Stimulated activated CD4-positive, alpha-beta T cell treated with anti-CD3 and anti-CD28 coated beads, Interleukin-1b, Interleukin-23, amount 100 ng/mL, for 24 hours (primary cell): ENCODE data around the gene HTR4.
"Not testable (repeated sequence)": the region's sequence is repeated elsewhere in the genome, so short reads cannot be mapped to it uniquely, and the experiment has no call there.

Source experiments
- DNase-seq, 4 experiments: peaks; one replicate each; pipeline ENCODE4 v3.0.0-alpha.2; 2020; ENCODE audit warnings: low read depth in 4 of 4, low spot score in 1 of 4

The HTR4 gene

GRCh38 chr5:148482196-148482595 lies 172.1 kb downstream of the HTR4 start:
- DNase-seq = no peak

- no peak for DNase-seq
Measured at GRCh38 chr5:148477429-148477828, 176.9 kb downstream of the HTR4 start.

DNA sequence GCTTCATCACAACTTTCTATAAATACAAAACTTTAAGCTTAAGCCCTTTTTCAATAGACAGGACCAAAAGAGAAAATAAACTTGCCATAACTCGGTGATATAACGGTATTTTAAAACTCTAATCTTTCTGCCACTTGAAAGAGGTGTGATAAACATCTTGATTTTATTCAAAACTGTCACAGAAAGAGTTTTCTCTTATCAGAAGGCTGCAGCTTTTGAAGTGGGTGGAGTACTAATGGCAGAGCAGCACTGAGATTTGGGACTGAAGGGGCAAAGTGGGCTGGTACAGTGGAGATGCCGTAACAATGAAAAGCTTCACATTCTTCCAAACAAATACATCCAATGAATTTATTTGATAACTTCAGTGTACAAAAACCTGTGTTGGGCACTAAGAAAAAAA lies 178.0 kb downstream of the HTR4 start:
- DNase-seq = no peak

DNA sequence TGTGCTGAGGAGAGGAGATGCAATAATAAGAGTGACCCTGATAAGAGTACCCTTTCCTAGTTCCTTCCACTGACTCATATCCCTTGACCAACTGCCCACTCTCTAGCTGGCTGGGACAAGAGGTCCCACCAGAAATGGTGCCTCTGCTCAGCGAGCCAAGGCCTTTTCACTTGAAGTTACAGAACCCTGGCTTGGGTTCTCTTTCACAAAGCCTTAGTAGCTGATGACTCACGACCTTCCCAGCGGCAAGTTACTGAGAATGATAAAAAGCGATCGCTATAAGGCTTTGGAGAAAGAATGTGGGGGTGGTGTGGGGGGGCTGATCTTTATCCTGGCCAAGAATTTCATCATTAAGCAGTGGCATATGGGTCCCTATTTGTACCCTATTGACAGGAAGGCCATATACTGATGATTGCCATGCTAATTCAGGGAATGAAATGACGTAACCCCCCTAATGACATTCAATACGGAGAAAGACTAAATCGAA lies 180.3 kb downstream of the HTR4 start:
- no peak for DNase-seq

GRCh38 chr5:148471379-148471778 lies 182.9 kb downstream of the HTR4 start:
- no peak for DNase-seq

DNA sequence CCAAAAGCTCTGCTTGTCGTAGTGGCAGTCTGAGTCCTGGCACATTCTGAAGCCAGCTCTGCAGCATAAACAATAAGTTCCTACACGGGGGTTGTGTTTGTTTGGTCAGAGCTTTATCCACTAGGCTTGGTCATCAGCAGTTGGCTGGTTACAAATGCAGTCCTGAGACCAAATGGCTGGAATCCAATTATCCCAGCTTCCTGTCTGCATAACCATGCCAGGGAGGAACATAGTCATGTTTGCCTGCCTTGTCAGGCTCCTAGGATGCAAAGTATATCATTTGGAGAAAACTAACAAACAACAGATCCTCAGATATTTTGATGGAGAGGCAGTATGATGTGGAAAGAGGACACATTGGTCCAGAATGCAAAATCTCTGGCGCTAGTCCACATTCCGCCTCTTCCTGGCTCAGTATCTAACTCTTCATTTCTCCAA lies 184.8 kb downstream of the HTR4 start:
- no peak for DNase-seq

GRCh38 chr5:148468746-148469145 lies 185.6 kb downstream of the HTR4 start:
- not testable (repeated sequence) for DNase-seq

GRCh38 chr5:148467958-148468357 lies 186.4 kb downstream of the HTR4 start:
- no peak for DNase-seq

DNA sequence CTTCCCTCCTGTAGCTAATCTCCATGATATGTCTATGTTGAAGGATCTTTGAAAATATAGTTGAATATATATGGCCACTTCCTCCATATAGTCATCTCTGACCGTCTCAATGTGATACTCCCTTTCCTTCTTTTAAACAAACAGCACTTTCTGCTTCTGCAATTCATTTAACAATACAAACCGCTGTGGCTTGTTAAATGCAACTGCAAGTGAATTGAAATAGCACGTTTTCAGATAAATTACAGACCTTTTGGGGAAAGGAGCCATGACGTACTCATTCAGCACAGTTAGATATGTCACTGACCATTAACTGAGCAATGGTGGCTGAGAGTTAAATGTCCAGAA lies 188.1 kb downstream of the HTR4 start:
- DNase-seq = no peak

DNA sequence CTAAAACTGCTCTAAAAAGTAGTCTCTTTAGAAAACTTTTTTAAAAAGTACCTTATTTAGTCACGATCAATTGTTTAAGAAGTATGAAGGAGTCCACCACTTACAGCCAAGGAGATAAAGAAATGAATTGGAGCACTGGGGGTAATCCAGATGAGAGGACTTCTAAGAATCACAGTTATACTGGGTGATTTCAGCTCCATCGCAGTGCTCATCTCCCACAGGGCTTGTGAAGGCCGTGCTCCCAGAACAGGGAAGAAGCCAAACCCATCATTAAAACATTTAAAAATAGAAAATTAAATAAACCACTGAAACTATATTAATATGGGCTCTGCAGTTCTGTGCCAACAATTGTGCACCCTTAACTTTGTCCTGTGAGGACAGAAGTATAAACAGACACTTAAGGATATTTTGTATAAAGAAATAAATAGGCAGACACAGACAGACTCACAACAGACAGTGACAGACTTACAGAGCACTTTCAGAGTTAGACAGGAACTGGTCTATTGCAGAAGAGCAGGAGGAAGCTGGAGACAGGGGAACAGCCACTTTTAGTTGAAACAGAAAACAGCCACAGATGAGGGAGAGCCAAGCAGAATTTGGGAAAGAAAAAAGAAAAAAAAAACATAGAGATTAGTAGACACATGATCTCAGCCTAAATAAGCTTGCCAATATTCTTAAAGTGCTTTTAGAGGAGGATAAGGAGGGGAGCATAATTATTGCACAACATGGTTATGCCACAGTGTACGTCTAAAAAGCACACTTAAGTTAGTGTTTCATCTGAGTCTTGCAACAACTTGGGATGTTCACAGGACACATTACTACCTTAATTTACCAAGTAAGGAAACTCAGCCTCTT lies 188.7 kb downstream of the HTR4 start:
- DNase-seq = no peak

DNA sequence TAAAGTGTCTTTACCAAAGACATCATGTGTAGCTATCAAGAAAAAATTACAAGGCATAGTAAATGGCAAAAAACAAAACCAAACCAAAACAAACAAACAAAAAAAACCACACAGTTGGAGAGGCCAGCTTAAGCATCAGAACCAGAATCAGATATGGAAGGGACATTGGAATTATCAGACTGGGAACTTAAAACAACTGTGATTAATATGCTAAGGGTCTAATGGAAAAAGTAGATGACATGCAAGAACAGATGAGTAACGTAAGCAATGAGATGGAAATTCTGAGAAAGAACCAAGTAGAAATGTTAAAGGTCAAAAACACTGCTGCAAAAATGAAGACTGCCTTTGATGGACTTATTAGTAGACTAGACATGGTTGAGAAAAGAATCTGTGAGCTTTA lies 194.7 kb downstream of the HTR4 start:
- DNase-seq = no peak

DNA sequence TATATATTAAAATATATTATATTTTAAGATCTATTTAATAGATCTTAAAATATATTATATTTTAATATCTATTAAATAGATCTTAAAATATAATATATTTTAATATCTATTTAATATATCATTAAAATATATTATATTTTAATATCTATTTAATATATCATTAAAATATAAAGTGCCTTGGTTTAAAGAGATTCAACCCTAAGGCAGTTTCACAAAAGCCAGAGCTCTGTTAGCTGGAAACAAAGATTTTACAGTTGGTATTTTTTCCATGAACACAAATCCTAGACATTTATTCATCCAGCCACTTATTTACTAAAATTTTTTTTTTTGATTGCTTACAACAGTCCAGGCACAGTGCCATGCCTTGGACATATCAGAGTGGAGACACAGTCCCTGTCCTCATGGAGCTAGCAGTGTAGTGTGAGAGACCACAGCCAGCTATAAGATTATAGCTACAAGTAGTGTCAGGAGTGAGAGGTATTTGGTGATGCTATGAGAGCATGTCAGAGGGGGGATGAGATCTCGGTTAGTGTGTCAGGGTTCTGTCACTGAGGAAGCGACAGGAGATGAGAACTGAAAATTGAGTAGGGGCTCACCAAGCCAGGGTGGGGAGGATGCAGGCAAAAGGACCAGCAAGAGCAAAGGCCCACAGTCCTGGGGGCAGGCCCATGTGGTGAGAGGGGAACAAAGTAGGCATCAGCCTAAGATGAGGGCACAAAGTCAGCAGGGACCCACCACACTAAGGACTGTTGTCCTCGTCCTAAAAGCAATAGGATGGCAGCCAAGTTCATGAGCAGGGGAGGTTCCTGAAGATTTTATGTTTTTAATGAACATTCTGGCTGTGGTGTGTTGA lies 196.1 kb downstream of the HTR4 start:
- DNase-seq = no peak

DNA sequence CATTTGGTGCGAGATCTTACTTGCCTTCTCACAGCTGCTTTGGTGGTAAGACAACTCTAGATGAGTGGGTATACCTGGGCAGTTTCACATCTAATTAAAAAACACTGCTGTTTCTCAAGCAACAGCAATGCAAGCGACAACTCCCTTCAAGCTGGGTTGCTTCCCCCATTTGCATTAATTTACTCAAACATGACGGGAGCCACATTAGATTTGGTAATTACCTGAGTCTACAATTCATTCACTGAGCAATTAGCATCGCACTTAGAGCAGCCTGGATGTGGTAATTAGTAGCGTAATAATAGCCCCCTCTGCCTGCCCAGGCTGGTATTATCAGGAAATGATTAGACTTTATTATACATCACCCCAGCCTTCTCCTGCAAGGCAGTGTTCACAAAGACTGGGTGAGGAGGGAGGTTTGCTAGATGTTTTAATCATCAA lies 197.1 kb downstream of the HTR4 start:
- no peak for DNase-seq

DNA sequence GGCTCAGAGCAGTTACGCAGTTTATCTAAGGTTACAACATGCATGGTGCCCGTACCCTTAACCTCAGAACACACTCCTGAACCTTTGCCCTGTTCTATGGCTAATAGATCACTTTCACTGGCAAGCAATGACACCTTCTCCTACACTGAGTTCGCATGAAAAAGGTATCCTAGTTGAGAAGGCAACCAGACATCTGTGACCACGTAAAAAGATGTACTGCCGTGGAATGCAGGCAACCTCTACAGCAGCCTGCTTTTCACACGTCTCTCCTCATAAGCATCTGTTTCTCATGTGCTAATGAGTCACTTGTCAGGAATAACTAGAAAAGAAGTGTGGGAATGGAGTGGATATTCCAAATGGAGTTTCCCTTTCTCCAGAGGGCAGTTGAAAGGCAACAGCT lies 199.1 kb downstream of the HTR4 start:
- DNase-seq = no peak

GRCh38 chr5:148454576-148454975 lies 199.8 kb downstream of the HTR4 start:
- DNase-seq = no peak

DNA sequence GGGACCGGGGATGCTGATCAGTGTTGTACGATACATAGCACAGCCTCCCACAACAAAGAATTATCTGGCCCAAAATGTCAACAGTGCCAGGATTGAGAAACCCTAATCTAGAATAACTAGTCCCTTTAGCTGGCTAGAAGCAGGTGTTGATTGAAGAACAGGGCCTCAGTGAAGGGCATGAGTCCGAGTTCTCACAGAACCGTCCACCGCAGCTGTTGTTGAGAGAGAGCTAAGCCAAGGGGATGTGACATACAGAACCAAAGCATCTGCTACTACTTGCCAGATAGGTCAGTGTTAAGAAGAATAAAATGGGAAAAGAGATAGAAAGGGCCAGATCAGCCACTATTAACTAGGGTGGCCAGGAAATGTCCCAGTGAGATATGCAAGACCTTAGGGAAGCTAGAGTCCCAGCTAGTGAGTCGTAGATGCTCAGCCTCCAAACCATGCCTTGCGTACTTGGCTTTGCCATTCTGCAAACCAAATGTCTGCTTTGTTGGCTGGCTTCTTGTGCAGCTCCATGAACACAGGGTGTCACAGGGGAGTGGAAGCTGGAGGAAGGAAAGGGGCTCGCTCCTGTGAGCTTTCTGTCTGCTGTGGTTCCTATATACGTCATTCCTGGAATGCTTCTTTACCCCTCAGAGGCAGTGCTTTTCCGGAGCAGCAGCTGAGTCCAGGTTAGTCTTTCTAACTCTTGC lies 201.7 kb downstream of the HTR4 start:
- no peak for DNase-seq

DNA sequence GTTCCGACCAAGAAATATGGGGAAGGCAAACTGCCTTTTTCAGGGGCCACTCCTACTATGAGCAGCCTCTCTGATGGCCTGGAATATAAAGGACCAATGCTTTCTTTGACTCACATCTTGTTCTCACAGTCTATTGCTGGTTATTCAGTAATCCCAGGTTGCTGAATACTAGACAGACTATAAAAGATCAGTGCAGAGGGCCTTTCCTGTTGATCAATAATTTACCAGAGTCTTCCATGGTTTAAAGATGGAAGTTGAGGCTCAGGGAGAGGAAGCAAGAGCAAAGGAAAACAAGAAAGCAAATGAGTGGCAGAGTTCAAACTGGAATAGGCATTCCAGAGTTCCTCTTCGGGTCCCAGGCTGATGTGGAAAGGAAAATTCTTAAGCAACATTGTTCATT lies 207.7 kb downstream of the HTR4 start:
- DNase-seq = no peak

DNA sequence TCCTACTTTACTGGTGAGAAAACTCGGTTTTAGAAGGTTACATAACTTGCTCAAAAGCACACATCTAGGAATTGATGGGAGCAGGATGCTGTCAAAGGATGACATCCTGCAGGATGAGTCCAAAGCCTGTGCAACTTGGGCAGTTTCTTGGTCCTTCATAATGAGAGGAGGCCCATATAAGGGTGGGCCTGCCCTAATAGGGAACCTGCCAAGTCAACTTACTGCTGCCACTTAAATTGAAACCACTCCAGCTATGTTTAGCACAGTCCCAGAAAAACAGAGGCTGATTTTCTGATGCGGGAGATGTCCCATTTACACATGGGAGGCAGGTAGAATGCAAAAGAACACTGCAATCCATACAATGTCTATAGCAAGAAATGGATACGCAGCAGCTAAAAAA lies 208.7 kb downstream of the HTR4 start:
- DNase-seq = no peak

DNA sequence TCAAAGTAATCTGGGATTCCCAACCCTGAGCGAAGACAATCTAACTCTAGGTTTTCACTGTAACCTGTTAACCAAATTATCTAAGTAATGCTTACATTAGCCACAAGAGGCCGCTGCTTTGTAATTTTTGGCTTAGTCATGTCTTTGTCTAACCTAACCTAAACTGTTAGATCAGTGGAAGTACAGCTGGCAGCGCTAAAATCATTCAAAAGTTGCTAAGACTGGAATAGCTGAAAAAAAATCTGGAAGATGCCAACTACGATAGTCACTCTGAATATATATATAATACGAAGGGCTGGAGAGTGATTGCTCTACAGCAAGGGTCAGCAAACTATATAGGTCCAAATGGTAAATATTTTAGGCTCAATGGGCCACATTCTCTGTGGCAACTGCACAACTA lies 210.3 kb downstream of the HTR4 start:
- DNase-seq = peak; percentile 2 to 28 (median 18)

DNA sequence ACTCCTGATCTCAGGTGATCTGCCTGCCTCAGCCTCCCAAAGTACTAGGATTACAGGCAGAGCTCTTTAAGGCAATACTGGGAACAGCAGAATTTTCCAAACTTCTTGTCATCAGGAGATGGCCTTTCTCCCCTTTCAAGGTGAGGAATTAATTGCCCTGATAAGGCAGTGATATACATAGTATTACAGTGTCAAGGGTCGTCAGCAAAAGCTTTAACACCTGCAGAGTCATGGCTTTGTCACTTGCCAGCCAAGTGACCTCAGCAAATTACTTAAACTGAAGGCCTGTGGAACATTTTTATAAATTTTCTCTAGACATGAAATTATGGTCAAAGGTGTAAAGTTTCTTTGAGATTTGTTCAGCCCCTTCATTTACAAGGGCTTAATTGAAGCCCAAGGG lies 211.1 kb downstream of the HTR4 start:
- no peak for DNase-seq

- DNase-seq = no peak
Measured at GRCh38 chr5:148438933-148439332, 215.4 kb downstream of the HTR4 start.

DNA sequence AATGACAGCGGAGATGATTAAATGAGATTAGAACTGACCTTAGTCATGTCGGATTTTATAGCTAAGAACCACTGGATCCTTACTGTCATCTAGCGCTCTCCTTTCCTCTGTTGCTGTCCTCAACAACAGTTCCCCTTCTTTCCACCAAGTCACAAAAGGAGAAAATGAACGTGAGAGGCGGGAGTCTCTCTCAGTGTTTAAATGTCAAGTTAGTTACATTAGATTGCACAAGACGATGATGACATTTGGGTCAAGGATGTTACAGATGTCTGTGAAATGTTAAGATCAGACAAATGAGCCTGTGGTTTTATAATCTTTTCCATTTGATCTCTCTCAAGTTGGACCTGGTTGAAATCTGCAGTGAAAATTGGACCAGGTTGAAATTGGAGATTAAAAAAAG lies 217.1 kb downstream of the HTR4 start:
- DNase-seq = no peak
